ENCODE measurements around the gene SART3.

The SART3 gene

GRCh38 chr12:108560752-108561719 lies at the start of gene SART3:
TSS of gene SART3 (minus strand) at chr12:108561173. CDS start at chr12:108561154, 19 bp downstream.
- peak; percentile 90 for DNase-seq

GRCh38 chr12:108610336-108610815 lies 49.4 kb upstream of the SART3 start:
- DNase-seq, result no peak

GRCh38 chr12:108609537-108610335 lies 48.8 kb upstream of the SART3 start:
- no peak for DNase-seq

- no peak for DNase-seq
Observed at GRCh38 chr12:108608616-108609015, 47.6 kb upstream of the SART3 start.

- DNase-seq, result no peak
Observed at GRCh38 chr12:108607981-108608600, 47.1 kb upstream of the SART3 start.

GRCh38 chr12:108606492-108606891 lies 45.5 kb upstream of the SART3 start:
- DNase-seq, result no peak

- no peak for DNase-seq
Observed at GRCh38 chr12:108605690-108606406, 44.9 kb upstream of the SART3 start.

GRCh38 chr12:108605000-108605689 lies 44.2 kb upstream of the SART3 start:
- no peak for DNase-seq

GRCh38 chr12:108604208-108604941 lies 43.4 kb upstream of the SART3 start:
- DNase-seq, result no peak

GRCh38 chr12:108603743-108604142 lies 42.8 kb upstream of the SART3 start:
- DNase-seq, result no peak

GRCh38 chr12:108602976-108603704 lies 42.2 kb upstream of the SART3 start:
- no peak for DNase-seq

GRCh38 chr12:108602209-108602705 lies 41.3 kb upstream of the SART3 start:
- no peak for DNase-seq

GRCh38 chr12:108600702-108601007 lies 39.7 kb upstream of the SART3 start:
- DNase-seq, result peak; percentile 21

GRCh38 chr12:108599948-108600701 lies 39.2 kb upstream of the SART3 start:
- DNase-seq, result no peak

GRCh38 chr12:108599541-108599940 lies 38.6 kb upstream of the SART3 start:
- DNase-seq, result no peak

- no peak for DNase-seq
Observed at GRCh38 chr12:108598553-108599250, 37.7 kb upstream of the SART3 start.

- no peak for DNase-seq
Observed at GRCh38 chr12:108597559-108598471, 36.8 kb upstream of the SART3 start, which contains the start of gene TMEM119. TSS of gene TMEM119 (minus strand) at chr12:108598084. CDS start at chr12:108592383, 5,701 bp downstream.
